A673 (cell line): ENCODE results near the gene ADGRG7. TPM values are rescaled to one million over a fixed set of nuclear protein-coding genes. Genes with fewer than 3 reads are reported as not detected.

Experiments used
- BruUV-seq: library from RNA; stranded (reverse); fragments of 400-500 nt; replicated peaks from 2 replicates; lab custom pipeline; 2021; lab: Mats Ljungman, UMichigan
- CTCF ChIA-PET: fragments of 300-600 bp; sonication (Branson Sonifier 250); formaldehyde crosslinking; loops from one replicate; lab custom pipeline; 2022; ENCODE audit warnings: antibody characterized with exemption; lab: Charles Lee
- POLR2A ChIA-PET: fragments of 300-600 bp; sonication (Branson Sonifier 250); formaldehyde crosslinking; loops from one replicate; lab custom pipeline; 2022; ENCODE audit warnings: antibody characterized with exemption; ENCODE audit not compliant: low non-redundant PET; lab: Charles Lee
- DNase-seq: peaks from one replicate; pipeline ENCODE4 v3.0.0-alpha.2; 2015; ENCODE audit warnings: low spot score
- H3K27ac ChIP-seq: fragments of 200-600 bp; sonication (generic); 2 replicates; pipeline ENCODE4 v1.5.1; 2016; ENCODE audit warnings: mixed run types, low read depth, mild to moderate bottlenecking, mixed read lengths, antibody characterized with exemption, low read length; ENCODE audit not compliant: poor library complexity, severe bottlenecking
- H3K27me3 ChIP-seq: fragments of 200-600 bp; sonication (generic); replicated peaks from 2 replicates; pipeline ENCODE4 v1.6.1; 2017; ENCODE audit warnings: mixed run types, low read depth, mild to moderate bottlenecking, mixed read lengths, antibody characterized with exemption, low read length; ENCODE audit not compliant: insufficient read depth, poor library complexity
- H3K36me3 ChIP-seq: fragments of 200-600 bp; sonication (generic); 2 replicates; pipeline ENCODE4 v1.6.1; 2016; ENCODE audit warnings: mixed run types, mild to moderate bottlenecking, mixed read lengths, antibody characterized with exemption, low read length; ENCODE audit not compliant: insufficient read depth, poor library complexity, severe bottlenecking
- H3K4me1 ChIP-seq: fragments of 200-600 bp; sonication (generic); 2 replicates; pipeline ENCODE4 v1.6.1; 2017; ENCODE audit warnings: mixed run types, mild to moderate bottlenecking, mixed read lengths, antibody characterized with exemption, low read length; ENCODE audit not compliant: insufficient read depth, poor library complexity, severe bottlenecking
- H3K4me3 ChIP-seq: fragments of 200-600 bp; sonication (generic); 2 replicates; pipeline ENCODE4 v1.5.1; 2016; ENCODE audit warnings: low read depth, mixed run types, mild to moderate bottlenecking, mixed read lengths, low read length; ENCODE audit not compliant: poor library complexity, severe bottlenecking
- H3K9me3 ChIP-seq: fragments of 200-600 bp; sonication (generic); 2 replicates; pipeline ENCODE4 v1.6.1; 2016; ENCODE audit warnings: mixed run types, low read depth, mild to moderate bottlenecking, mixed read lengths, antibody characterized with exemption, low read length; ENCODE audit not compliant: poor library complexity, severe bottlenecking
- EZH2 ChIP-seq: fragments of 200-600 bp; sonication (generic); IDR thresholded peaks from 2 replicates; pipeline ENCODE4 v1.6.1; 2017; ENCODE audit warnings: borderline replicate concordance, low read depth, mild to moderate bottlenecking, mixed read lengths, antibody characterized with exemption, low read length; ENCODE audit not compliant: poor library complexity, severe bottlenecking
- intact Hi-C: fragments of 100-400 bp; cut with micrococcal nuclease; formaldehyde crosslinking; loops from one replicate; pipeline ENCODE4 v1.10.0; 2022; ENCODE audit not compliant: unreplicated experiment
- total RNA-seq: library from RNA; stranded (reverse); gene quantifications from 2 replicates; pipeline ENCODE4 v1.2.3, GENCODE V29; 2021
- TF ChIP-seq, protein P1 (sequence below): fragments of 300-800, 200-600 bp; sonication (generic); conservative IDR thresholded peaks from 2 replicates; pipeline ENCODE4 v1.5.1; 2017; ENCODE audit warnings: low read depth, mild to moderate bottlenecking, antibody characterized with exemption, low read length, moderate library complexity, mixed read lengths

Gene ADGRG7
- total RNA-seq, 1 experiment from 2014 or later, result 2.4 TPM

GRCh38 chr3:100645913-100646312 is 36.5 kb downstream of the ADGRG7 start:
- DNase-seq, result no peak
- no TSS peak for BruUV-seq
- Histone ChIP-seq H3K9me3 (no peaks in the 10 kb centered on the region), H3K4me1 (peaks cover 15% of the 10 kb centered on the region), H3K36me3 (no peaks in the 10 kb centered on the region), H3K27me3 (no peaks in the 10 kb centered on the region), H3K4me3 (no peak overlapping the region), H3K27ac (no peak overlapping the region)
- ChIA-PET POLR2A (no interaction called here), CTCF (no interaction called here)
- intact Hi-C loops, result no loop called here
- no peak for TF ChIP-seq EZH2
- TF ChIP-seq, protein P1, sequence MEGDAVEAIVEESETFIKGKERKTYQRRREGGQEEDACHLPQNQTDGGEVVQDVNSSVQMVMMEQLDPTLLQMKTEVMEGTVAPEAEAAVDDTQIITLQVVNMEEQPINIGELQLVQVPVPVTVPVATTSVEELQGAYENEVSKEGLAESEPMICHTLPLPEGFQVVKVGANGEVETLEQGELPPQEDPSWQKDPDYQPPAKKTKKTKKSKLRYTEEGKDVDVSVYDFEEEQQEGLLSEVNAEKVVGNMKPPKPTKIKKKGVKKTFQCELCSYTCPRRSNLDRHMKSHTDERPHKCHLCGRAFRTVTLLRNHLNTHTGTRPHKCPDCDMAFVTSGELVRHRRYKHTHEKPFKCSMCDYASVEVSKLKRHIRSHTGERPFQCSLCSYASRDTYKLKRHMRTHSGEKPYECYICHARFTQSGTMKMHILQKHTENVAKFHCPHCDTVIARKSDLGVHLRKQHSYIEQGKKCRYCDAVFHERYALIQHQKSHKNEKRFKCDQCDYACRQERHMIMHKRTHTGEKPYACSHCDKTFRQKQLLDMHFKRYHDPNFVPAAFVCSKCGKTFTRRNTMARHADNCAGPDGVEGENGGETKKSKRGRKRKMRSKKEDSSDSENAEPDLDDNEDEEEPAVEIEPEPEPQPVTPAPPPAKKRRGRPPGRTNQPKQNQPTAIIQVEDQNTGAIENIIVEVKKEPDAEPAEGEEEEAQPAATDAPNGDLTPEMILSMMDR, result no peak

- Histone ChIP-seq H3K27ac (no peak overlapping the region), H3K36me3 (no peaks in the 10 kb centered on the region), H3K4me1 (peaks cover 13% of the 10 kb centered on the region), H3K27me3 (no peaks in the 10 kb centered on the region), H3K9me3 (no peaks in the 10 kb centered on the region), H3K4me3 (no peak overlapping the region)
- intact Hi-C loops, result no loop called here
- ChIA-PET CTCF (no interaction called here), POLR2A (no interaction called here)
- TF ChIP-seq, protein P1, result no peak
- no peak for TF ChIP-seq EZH2
- BruUV-seq, result no TSS peak
- DNase-seq, result no peak
Measured at GRCh38 chr3:100647171-100647570, 37.8 kb downstream of the ADGRG7 start.

GRCh38 chr3:100647657-100648056 is 38.3 kb downstream of the ADGRG7 start:
- no TSS peak for BruUV-seq
- TF ChIP-seq, protein P1, result no peak
- TF ChIP-seq EZH2, result no peak
- ChIA-PET POLR2A (no interaction called here), CTCF (no interaction called here)
- Histone ChIP-seq H3K36me3 (no peaks in the 10 kb centered on the region), H3K4me3 (no peak overlapping the region), H3K27me3 (no peaks in the 10 kb centered on the region), H3K27ac (no peak overlapping the region), H3K9me3 (no peaks in the 10 kb centered on the region), H3K4me1 (peaks cover 13% of the 10 kb centered on the region)
- DNase-seq, result no peak
- intact Hi-C loops, result no loop called here
